Epithelial cell of alveolus of lung (primary cell): ENCODE results near the gene KRT222. TPM values are rescaled to one million over a fixed set of nuclear protein-coding genes. Genes with fewer than 3 reads are reported as not detected.

Source experiments
- total RNA-seq: library from RNA; depleted of rRNA; stranded (reverse); fragments of >200 nt; gene quantifications from 2 replicates; pipeline ENCODE4 v1.2.1, GENCODE V29; 2015

The KRT222 gene
- under 0.01 TPM in 1 of 2 replicates, not detected in the other for total RNA-seq

GRCh38 chr17:40664582-40665333, at the start of gene KRT222:
TSS of gene KRT222 (minus strand) at chr17:40665177. CDS start at chr17:40665099, 78 bp downstream.

GRCh38 chr17:40703652-40704051, 38.7 kb upstream of the KRT222 start, which contains the start of gene KRT24:
TSS of gene KRT24 (minus strand) at chr17:40703752. CDS start at chr17:40703693, 59 bp downstream.

GRCh38 chr17:40647624-40648383, 17.2 kb downstream of the KRT222 start, which contains the start of gene SMARCE1:
TSS of gene SMARCE1 (minus strand) at chr17:40647818. CDS start at chr17:40645802, 2,016 bp downstream.

Other genes starting within 250 kb of the KRT222 start
- gene TOP2A, start 247.3 kb downstream of the KRT222 start, total RNA-seq: 89.5 and 102 TPM in 2 replicates
- 126 and 1,753 TPM in 2 replicates for gene IGFBP4, start 221.7 kb downstream of the KRT222 start, total RNA-seq
- 1.7 and 7.9 TPM in 2 replicates for gene TNS4, start 163.6 kb downstream of the KRT222 start, total RNA-seq
- gene CCR7, start 99.7 kb downstream of the KRT222 start, total RNA-seq: 0.72 TPM in 1 of 2 replicates, not detected in the other
- gene SMARCE1, start 17.4 kb downstream of the KRT222 start, total RNA-seq: 64.8 and 120 TPM in 2 replicates
- gene KRT24, start 38.6 kb upstream of the KRT222 start, total RNA-seq: not detected in 2 replicates
- not detected in 2 replicates for gene KRT25, start 90.2 kb upstream of the KRT222 start, total RNA-seq
- not detected in 2 replicates for gene KRT26, start 107.0 kb upstream of the KRT222 start, total RNA-seq
- not detected in 2 replicates for gene KRT27, start 117.4 kb upstream of the KRT222 start, total RNA-seq
- not detected in 2 replicates for gene KRT28, start 134.8 kb upstream of the KRT222 start, total RNA-seq
- 24.4 and 33.1 TPM in 2 replicates for gene KRT10, start 157.4 kb upstream of the KRT222 start, total RNA-seq
- gene KRT12, start 202.0 kb upstream of the KRT222 start, total RNA-seq: not detected in 2 replicates
- gene KRT20, start 220.1 kb upstream of the KRT222 start, total RNA-seq: not detected in 2 replicates